K562 (cell line): ENCODE data around the gene HSF2BP.

Experiments used
- DNMT1 ChIP-seq: fragments of 450-650 bp; IDR thresholded peaks from 2 replicates; pipeline ENCODE4 v1.6.1; 2016; ENCODE audit warnings: antibody characterized with exemption, mild to moderate bottlenecking
- ESRRA ChIP-seq: fragments of 450-650 bp; IDR thresholded peaks from 2 replicates; pipeline ENCODE4 v1.6.1; 2014; ENCODE audit warnings: low read depth, mild to moderate bottlenecking, moderate library complexity, borderline replicate concordance
- HDAC2 ChIP-seq: fragments of 450-650 bp; IDR thresholded peaks from 2 replicates; pipeline ENCODE4 v1.6.1; 2016; ENCODE audit warnings: mild to moderate bottlenecking
- IRF1 ChIP-seq: sonication (generic); formaldehyde crosslinking; IDR thresholded peaks from 2 replicates; pipeline ENCODE4 v1.8.0; 2022; ENCODE audit warnings: missing genetic modification reagents, mild to moderate bottlenecking, borderline replicate concordance
- LEF1 ChIP-seq: fragments of 450-650 bp; IDR thresholded peaks from 2 replicates; pipeline ENCODE4 v1.6.1; 2016; ENCODE audit warnings: mild to moderate bottlenecking
- NCOA4 ChIP-seq: fragments of 450-650 bp; IDR thresholded peaks from 2 replicates; pipeline ENCODE4 v1.6.1; 2018; ENCODE audit warnings: mild to moderate bottlenecking; ENCODE audit not compliant: partially characterized antibody
- POLR2AphosphoS5 ChIP-seq: IDR thresholded peaks from 2 replicates; pipeline ENCODE4 v1.6.1; 2011; ENCODE audit warnings: mild to moderate bottlenecking, low read depth, low read length, moderate library complexity; ENCODE audit not compliant: control insufficient read depth, insufficient read depth
- SIN3B ChIP-seq: fragments of 450-650 bp; IDR thresholded peaks from 2 replicates; pipeline ENCODE4 v1.6.1; 2017; ENCODE audit warnings: low read depth, mild to moderate bottlenecking, moderate library complexity
- TEAD2 ChIP-seq: fragments of 450-650 bp; IDR thresholded peaks from 2 replicates; pipeline ENCODE4 v1.6.1; 2016; ENCODE audit warnings: missing genetic modification characterization, control low read depth, missing compliant biosample characterization
- ZBTB1 ChIP-seq: sonication (generic); formaldehyde crosslinking; IDR thresholded peaks from 2 replicates; pipeline ENCODE4 v1.8.1; 2023; ENCODE audit warnings: missing genetic modification reagents, low read depth, mild to moderate bottlenecking, borderline replicate concordance
- ZNF282 ChIP-seq: sonication (generic); formaldehyde crosslinking; IDR thresholded peaks from 2 replicates; pipeline ENCODE4 v1.8.1; 2023; ENCODE audit warnings: missing genetic modification reagents
- ZNF384 ChIP-seq: IDR thresholded peaks from 2 replicates; pipeline ENCODE4 v1.6.1; 2012; ENCODE audit warnings: low read depth, low read length, improper control_type of control experiment
- TF ChIP-seq, protein P1 (sequence below), 2 experiments: fragments of 450-650 bp; formaldehyde crosslinking in 1 of 2; IDR thresholded peaks; 2 replicates each; pipeline versions ENCODE4 v1.4.0 to v1.6.1; 2014 to 2020; ENCODE audit warnings: mild to moderate bottlenecking in 2 of 2, borderline replicate concordance in 1 of 2, low read depth in 1 of 2
- TF ChIP-seq, protein P2 (sequence below): sonication (generic); formaldehyde crosslinking; IDR thresholded peaks from 2 replicates; pipeline ENCODE4 v1.9.0; 2022; ENCODE audit warnings: mild to moderate bottlenecking, missing genetic modification reagents

GRCh38 chr21:43690346-43690745, 31.1 kb upstream of the HSF2BP start:
- TF ChIP-seq HDAC2: no peak
- TF ChIP-seq SIN3B: no peak
- no peak for TF ChIP-seq NCOA4
- no peak for TF ChIP-seq IRF1 (CRISPR knock-in tag)
- no peak for TF ChIP-seq TEAD2
- TF ChIP-seq ESRRA: no peak
- TF ChIP-seq, protein P1, sequence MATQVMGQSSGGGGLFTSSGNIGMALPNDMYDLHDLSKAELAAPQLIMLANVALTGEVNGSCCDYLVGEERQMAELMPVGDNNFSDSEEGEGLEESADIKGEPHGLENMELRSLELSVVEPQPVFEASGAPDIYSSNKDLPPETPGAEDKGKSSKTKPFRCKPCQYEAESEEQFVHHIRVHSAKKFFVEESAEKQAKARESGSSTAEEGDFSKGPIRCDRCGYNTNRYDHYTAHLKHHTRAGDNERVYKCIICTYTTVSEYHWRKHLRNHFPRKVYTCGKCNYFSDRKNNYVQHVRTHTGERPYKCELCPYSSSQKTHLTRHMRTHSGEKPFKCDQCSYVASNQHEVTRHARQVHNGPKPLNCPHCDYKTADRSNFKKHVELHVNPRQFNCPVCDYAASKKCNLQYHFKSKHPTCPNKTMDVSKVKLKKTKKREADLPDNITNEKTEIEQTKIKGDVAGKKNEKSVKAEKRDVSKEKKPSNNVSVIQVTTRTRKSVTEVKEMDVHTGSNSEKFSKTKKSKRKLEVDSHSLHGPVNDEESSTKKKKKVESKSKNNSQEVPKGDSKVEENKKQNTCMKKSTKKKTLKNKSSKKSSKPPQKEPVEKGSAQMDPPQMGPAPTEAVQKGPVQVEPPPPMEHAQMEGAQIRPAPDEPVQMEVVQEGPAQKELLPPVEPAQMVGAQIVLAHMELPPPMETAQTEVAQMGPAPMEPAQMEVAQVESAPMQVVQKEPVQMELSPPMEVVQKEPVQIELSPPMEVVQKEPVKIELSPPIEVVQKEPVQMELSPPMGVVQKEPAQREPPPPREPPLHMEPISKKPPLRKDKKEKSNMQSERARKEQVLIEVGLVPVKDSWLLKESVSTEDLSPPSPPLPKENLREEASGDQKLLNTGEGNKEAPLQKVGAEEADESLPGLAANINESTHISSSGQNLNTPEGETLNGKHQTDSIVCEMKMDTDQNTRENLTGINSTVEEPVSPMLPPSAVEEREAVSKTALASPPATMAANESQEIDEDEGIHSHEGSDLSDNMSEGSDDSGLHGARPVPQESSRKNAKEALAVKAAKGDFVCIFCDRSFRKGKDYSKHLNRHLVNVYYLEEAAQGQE (IDR thresholded peaks at IDR 0.05; ENCODE audit: borderline replicate concordance): no peak
- TF ChIP-seq, protein P1 (CRISPR knock-in tag; IDR thresholded peaks at IDR 0.05; ENCODE audit: low read depth): no peak
- TF ChIP-seq DNMT1: no peak
- TF ChIP-seq POLR2AphosphoS5: no peak
- no peak for TF ChIP-seq ZNF384
- no peak for TF ChIP-seq ZBTB1 (CRISPR knock-in tag)
- no peak for TF ChIP-seq ZNF282 (CRISPR knock-in tag)
- TF ChIP-seq, protein P2, sequence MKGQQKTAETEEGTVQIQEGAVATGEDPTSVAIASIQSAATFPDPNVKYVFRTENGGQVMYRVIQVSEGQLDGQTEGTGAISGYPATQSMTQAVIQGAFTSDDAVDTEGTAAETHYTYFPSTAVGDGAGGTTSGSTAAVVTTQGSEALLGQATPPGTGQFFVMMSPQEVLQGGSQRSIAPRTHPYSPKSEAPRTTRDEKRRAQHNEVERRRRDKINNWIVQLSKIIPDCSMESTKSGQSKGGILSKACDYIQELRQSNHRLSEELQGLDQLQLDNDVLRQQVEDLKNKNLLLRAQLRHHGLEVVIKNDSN (CRISPR knock-in tag): no peak
- no peak for TF ChIP-seq LEF1
